LNCaP clone FGC (cell line): ENCODE measurements around the gene PCGF1.

Experiments
- DNase-seq: peaks from one replicate; pipeline ENCODE4 v3.0.0-alpha.2; 2011; ENCODE audit warnings: low read depth
- H3K4me3 ChIP-seq: 2 replicates; pipeline ENCODE4 v1.5.1; 2011; ENCODE audit warnings: mild to moderate bottlenecking, low read depth, low read length, control low read depth
- TF ChIP-seq, protein P1 (sequence below): IDR thresholded peaks from 2 replicates; pipeline ENCODE4 v1.5.1; 2012; ENCODE audit warnings: mild to moderate bottlenecking; ENCODE audit not compliant: control insufficient read depth, insufficient read depth; ENCODE audit errors: extremely low read depth

The PCGF1 gene

GRCh38 chr2:74496997-74497776, 10.3 kb downstream of the PCGF1 start:
- DNase-seq = no peak
- TF ChIP-seq, protein P1, sequence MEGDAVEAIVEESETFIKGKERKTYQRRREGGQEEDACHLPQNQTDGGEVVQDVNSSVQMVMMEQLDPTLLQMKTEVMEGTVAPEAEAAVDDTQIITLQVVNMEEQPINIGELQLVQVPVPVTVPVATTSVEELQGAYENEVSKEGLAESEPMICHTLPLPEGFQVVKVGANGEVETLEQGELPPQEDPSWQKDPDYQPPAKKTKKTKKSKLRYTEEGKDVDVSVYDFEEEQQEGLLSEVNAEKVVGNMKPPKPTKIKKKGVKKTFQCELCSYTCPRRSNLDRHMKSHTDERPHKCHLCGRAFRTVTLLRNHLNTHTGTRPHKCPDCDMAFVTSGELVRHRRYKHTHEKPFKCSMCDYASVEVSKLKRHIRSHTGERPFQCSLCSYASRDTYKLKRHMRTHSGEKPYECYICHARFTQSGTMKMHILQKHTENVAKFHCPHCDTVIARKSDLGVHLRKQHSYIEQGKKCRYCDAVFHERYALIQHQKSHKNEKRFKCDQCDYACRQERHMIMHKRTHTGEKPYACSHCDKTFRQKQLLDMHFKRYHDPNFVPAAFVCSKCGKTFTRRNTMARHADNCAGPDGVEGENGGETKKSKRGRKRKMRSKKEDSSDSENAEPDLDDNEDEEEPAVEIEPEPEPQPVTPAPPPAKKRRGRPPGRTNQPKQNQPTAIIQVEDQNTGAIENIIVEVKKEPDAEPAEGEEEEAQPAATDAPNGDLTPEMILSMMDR = no peak
- H3K4me3 ChIP-seq = no peak overlapping the region

DNA sequence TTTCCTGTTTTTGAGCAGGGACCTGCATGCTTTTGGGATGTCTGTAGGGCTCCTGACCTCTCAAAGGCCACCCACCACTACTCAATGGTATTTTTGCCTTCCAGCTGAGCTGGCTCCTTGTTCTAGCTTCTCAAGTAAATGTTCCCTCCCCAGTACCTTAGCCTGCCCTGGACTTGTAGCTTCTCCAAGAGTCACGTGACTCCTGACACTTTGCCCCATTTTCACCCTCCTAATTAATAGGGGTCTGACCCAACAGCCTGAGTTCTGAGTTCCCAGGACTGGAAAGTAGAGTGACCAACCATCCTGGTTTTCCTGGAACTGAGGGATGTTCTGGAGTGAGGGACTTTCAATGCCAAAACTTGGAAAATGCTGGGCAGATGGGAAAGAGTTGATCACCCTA, 12.1 kb downstream of the PCGF1 start:
- DNase-seq = no peak
- TF ChIP-seq, protein P1 = no peak
- H3K4me3 ChIP-seq = no peak overlapping the region

DNA sequence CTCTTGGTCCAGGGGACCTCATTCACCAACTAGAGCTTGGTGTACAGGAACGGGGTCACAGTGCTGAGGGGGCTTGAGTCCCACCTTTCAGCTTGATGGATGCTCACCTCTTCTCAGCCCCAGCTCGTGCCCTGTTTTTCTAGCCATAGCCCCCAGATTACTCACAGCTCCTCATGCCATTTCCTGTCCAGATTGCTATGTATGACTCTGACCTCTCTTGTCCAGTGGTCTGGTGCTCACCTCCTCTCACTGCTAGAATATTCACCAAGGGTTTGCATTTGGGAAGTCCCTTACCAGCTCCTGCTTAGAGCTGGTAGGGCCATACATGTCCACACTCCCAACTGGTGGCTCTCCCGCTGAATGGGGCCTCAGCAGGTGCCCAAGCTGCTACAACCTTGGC, 13.9 kb downstream of the PCGF1 start:
- no peak overlapping the region for H3K4me3 ChIP-seq
- DNase-seq = no peak
- TF ChIP-seq, protein P1 = no peak

GRCh38 chr2:74491648-74492544, 15.6 kb downstream of the PCGF1 start:
- no peak overlapping the region for H3K4me3 ChIP-seq
- TF ChIP-seq, protein P1 = no peak
- DNase-seq = no peak

- TF ChIP-seq, protein P1 = no peak
- H3K4me3 ChIP-seq = no peak overlapping the region
- no peak for DNase-seq
These were observed 17.6 kb downstream of the PCGF1 start for GRCh38 chr2:74489906-74490305.

GRCh38 chr2:74488643-74489481, 18.6 kb downstream of the PCGF1 start:
- H3K4me3 ChIP-seq = no peak overlapping the region
- TF ChIP-seq, protein P1 = no peak
- no peak for DNase-seq
